ENCODE measurements around the gene TRIM40.

Gene TRIM40

DNA sequence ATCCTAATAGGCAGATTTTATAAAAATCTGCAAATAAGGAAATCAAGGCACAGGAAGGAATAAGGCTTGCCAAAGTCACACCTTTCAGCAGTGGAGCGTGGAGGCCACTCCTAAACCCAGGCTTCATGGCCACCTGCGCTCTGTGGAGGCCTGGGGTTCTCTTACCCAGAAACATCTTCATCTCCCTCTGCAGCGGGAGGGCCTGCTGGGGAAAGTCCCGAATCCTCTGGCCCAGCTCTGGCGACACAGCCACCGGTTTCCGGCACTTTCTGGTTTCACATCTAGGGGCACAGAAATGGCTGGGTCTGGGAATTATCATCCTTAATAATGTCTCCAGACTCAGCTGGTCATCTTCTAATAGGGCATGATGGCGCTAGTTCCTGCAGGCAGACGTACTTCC lies 20.8 kb downstream of the TRIM40 start:
- DNase-seq (ENCODE audit: low read depth, low spot score) = no peak
- no peak overlapping the region for H3K4me3 ChIP-seq
- H3K9ac ChIP-seq (ENCODE audit: insufficient read length) = no peak overlapping the region
- no peak overlapping the region for H3K27ac ChIP-seq
- TF ChIP-seq POLR2AphosphoS5 (IDR thresholded peaks at IDR 0.05; ENCODE audit: borderline replicate concordance, low read depth, low read length) (no peak), FOXP2 (optimal IDR thresholded peaks at IDR 0.05; ENCODE audit: control extremely low read depth, extremely low read length, insufficient read depth) (no peak), EZH2 (IDR thresholded peaks at IDR 0.05) (no peak)
- no peaks in the 10 kb centered on the region for H3K9me3 ChIP-seq (ENCODE audit: low read depth, low read length)
- H3K36me3 ChIP-seq (ENCODE audit: insufficient read depth, low read length) = no peaks in the 10 kb centered on the region

DNA sequence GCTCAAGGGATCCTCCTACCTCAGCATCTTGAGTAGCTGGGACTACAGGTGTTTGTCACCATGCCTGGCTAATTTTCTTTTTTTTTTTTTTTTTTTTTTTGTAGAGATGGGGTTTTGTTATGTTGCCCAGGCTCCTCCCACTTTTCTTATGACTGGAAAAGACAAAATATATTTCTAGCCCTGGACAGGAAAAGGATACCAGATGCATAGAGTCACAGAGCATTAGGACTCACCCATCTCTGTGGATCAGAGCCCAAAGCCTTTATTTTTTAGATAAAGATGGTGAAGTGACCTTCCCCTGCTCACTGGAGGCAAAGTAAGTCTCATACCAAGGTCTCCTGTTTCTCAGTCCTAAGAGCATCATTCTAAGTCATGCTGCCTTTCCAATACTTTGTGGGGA lies 21.6 kb downstream of the TRIM40 start:
- H3K4me3 ChIP-seq = no peak overlapping the region
- H3K27ac ChIP-seq = no peak overlapping the region
- H3K9me3 ChIP-seq (ENCODE audit: low read depth, low read length) = no peaks in the 10 kb centered on the region
- no peaks in the 10 kb centered on the region for H3K36me3 ChIP-seq (ENCODE audit: insufficient read depth, low read length)
- DNase-seq (ENCODE audit: low read depth, low spot score) = no peak
- no peak for TF ChIP-seq POLR2AphosphoS5 (IDR thresholded peaks at IDR 0.05; ENCODE audit: borderline replicate concordance, low read depth, low read length)
- TF ChIP-seq FOXP2 (optimal IDR thresholded peaks at IDR 0.05; ENCODE audit: control extremely low read depth, extremely low read length, insufficient read depth) = no peak
- no peak for TF ChIP-seq EZH2 (IDR thresholded peaks at IDR 0.05)
- H3K9ac ChIP-seq (ENCODE audit: insufficient read length) = no peak overlapping the region

DNA sequence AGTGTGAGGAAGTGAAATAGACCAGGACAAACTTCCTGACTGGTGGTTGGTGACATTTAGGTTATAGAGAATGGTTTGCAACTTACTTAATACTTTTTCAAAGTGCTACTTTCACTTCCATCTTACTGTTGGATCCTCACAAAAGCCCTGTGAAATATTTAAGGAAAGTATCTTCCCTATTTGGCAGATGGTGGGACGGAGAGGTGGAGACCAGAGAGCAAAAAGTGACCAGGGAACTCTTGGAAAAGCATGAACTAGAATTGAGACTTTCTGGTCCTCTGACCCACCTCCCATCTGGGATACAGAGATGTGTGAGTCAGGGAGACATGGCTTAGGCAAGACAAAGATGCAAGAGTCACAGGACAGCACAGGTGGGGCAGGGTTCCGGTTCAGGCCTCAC lies 22.1 kb downstream of the TRIM40 start:
- DNase-seq (ENCODE audit: low read depth, low spot score) = no peak
- TF ChIP-seq EZH2 (IDR thresholded peaks at IDR 0.05) = no peak
- no peak for TF ChIP-seq FOXP2 (optimal IDR thresholded peaks at IDR 0.05; ENCODE audit: control extremely low read depth, extremely low read length, insufficient read depth)
- TF ChIP-seq POLR2AphosphoS5 (IDR thresholded peaks at IDR 0.05; ENCODE audit: borderline replicate concordance, low read depth, low read length) = no peak
- H3K9me3 ChIP-seq (ENCODE audit: low read depth, low read length) = no peaks in the 10 kb centered on the region
- H3K36me3 ChIP-seq (ENCODE audit: insufficient read depth, low read length) = no peaks in the 10 kb centered on the region
- H3K9ac ChIP-seq (ENCODE audit: insufficient read length) = no peak overlapping the region
- no peak overlapping the region for H3K27ac ChIP-seq
- H3K4me3 ChIP-seq = no peak overlapping the region

DNA sequence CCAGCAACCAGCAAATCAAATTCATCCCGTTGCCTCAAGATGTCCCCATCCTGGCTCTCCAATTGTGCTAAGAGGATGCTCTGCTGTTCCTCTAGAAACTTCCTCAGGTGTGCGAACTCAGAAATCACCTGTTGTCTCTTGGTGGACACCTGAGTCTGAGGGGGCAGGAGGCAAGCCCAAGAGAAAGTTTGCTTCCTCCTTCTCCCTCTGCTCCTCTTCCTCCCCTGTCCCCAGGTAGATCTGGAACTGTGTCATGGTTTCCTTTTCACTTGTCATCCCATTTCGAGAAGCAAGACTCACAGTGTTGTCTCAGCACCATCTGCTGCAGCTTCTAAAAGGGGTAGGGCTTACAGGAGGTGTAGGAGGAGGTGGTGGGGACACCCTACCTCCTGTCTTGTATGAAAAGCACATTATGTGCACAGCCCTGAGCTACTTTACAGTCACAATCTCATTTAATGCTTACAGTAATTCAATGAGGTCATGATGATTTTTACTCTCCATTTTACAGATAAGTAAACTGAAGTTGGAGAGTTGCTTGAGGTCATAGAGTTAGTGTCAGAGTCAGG lies 22.6 kb downstream of the TRIM40 start:
- Histone ChIP-seq H3K9ac (ENCODE audit: insufficient read length) (no peak overlapping the region), H3K36me3 (ENCODE audit: insufficient read depth, low read length) (no peaks in the 10 kb centered on the region), H3K9me3 (ENCODE audit: low read depth, low read length) (no peaks in the 10 kb centered on the region), H3K27ac (no peak overlapping the region), H3K4me3 (no peak overlapping the region)
- TF ChIP-seq EZH2 (IDR thresholded peaks at IDR 0.05) = no peak
- TF ChIP-seq POLR2AphosphoS5 (IDR thresholded peaks at IDR 0.05; ENCODE audit: borderline replicate concordance, low read depth, low read length) = no peak
- TF ChIP-seq FOXP2 (optimal IDR thresholded peaks at IDR 0.05; ENCODE audit: control extremely low read depth, extremely low read length, insufficient read depth) = no peak
- no peak for DNase-seq (ENCODE audit: low read depth, low spot score)

DNA sequence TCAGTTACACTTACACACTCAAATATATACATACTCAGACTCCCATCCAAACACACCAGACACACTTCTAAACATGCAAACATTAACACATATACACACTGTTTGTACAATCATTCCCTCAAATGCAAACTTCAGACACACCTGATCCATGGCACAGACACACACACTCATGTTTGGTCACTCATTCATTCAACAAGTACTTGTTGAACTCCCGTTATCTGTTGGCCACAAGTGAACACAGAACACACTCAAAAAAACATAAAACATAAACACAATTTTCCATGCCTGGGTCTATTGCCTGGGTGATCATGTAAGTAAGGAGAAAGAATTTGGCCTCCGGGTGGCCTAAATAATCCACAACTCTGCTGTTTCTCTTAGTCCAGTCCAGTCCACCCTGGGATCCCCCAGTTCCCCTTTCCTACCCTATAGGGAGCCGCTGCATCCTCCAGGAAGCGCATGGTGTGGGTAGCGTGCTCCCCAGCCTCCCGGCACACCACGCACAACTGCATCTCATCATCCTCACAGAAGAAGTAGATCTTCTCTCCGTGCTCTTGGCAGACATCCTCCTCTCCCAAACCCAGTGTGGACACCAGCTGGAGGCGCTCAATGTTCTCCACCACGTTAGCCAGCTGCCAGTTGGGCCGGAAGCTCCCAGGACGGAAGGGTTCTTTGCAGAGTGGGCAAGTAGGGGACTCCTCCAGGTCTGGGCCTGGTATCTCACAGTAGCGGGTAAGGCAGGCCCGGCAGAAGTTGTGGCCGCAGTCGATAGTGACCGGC lies 24.3 kb downstream of the TRIM40 start:
- no peak overlapping the region for H3K4me3 ChIP-seq
- H3K36me3 ChIP-seq (ENCODE audit: insufficient read depth, low read length) = no peaks in the 10 kb centered on the region
- H3K9me3 ChIP-seq (ENCODE audit: low read depth, low read length) = no peaks in the 10 kb centered on the region
- H3K27ac ChIP-seq = no peak overlapping the region
- no peak for DNase-seq (ENCODE audit: low read depth, low spot score)
- TF ChIP-seq POLR2AphosphoS5 (IDR thresholded peaks at IDR 0.05; ENCODE audit: borderline replicate concordance, low read depth, low read length) (no peak), FOXP2 (optimal IDR thresholded peaks at IDR 0.05; ENCODE audit: control extremely low read depth, extremely low read length, insufficient read depth) (no peak), EZH2 (IDR thresholded peaks at IDR 0.05) (no peak)
- H3K9ac ChIP-seq (ENCODE audit: insufficient read length) = no peak overlapping the region

DNA sequence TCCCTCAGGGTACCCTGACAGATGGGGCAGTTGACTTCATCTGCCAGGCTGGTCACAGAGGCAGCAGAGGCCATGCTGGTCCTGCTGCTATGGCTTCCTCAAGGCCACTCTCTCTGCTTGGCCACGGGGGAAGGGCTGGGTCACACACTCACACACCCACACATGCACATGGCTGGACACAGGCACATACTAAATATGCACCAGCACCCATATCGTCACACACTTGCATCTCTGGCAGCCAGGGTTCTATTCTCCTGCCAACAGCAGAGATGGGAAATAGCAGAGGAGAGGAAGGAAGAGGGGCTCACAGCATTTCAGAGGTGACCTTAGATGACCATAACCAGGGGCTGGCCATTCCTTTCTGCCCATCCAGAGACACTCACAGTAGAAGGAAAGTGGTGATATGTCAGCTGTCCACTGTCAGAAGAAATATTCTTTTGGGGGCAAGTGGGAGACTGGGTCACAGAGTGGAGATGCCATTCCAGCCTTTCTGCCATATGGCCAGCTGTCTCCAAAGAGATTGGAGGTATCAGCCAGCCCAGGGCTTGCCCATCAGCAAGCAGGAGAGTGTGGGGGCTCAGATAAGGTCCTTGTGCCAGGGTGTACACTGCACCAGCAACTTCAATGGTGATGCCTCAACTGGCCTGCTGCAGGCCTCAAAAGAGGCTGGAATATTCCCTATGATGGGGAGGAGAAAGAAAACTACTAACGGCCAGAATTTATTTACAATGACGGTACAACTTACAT lies 25.0 kb downstream of the TRIM40 start, which contains the start of gene TRIM10:
TRIM10 (minus strand) TSS at position 427 of the 747 bp plus-strand sequence; CDS start at position 74, 353 bp downstream.
- H3K36me3 ChIP-seq (ENCODE audit: insufficient read depth, low read length) = no peaks in the 10 kb centered on the region
- no peak within 1 kb of the TSS for H3K4me3 ChIP-seq
- no peak within 1 kb of the TSS for H3K27ac ChIP-seq
- H3K9me3 ChIP-seq (ENCODE audit: low read depth, low read length) = no peaks in the 10 kb centered on the region
- H3K9ac ChIP-seq (ENCODE audit: insufficient read length) = no peak within 1 kb of the TSS
- no peak for DNase-seq (ENCODE audit: low read depth, low spot score)
- TF ChIP-seq POLR2AphosphoS5 (IDR thresholded peaks at IDR 0.05; ENCODE audit: borderline replicate concordance, low read depth, low read length) = no peak

DNA sequence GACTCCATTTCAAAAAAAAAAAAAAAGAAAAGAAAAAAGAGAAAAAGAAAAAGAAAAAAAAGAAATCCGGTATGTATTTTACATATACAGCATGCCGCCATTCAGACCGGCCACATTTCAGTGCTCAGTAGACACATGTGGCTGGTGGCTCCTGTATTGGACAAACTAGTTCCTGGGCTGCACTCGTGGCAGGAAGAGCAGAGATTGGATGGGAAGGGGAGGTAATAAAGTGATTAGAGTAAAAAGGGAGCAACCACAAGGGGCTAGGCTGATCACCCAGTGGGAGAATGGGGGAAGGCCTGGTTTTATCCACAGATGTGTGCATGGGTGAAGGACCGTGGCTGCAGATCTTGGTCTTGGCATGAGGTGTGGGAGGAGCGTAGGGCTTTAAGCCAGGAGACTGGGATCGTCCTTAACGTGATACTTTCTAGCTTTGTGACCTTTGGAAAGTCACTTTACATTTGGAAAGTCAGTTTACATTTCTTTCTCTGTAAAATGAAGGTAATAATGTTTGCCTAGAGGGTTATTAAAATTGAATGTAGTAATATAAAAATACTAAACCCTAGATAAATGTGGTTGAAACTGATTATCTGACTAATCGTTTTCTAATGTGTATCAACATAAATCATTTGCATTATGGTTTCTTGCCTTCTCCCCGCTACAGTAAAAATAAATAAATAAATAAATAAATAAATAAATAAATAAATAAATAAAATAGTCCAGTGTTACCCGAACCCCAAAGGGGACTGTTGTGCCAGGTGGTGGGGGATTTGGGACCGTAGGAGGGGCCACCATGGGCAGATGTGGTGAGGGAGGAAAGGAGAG lies 26.5 kb downstream of the TRIM40 start:
- DNase-seq (ENCODE audit: low read depth, low spot score) = no peak
- Histone ChIP-seq H3K9me3 (ENCODE audit: low read depth, low read length) (no peaks in the 10 kb centered on the region), H3K9ac (ENCODE audit: insufficient read length) (no peak overlapping the region), H3K27ac (no peak overlapping the region), H3K36me3 (ENCODE audit: insufficient read depth, low read length) (no peaks in the 10 kb centered on the region), H3K4me3 (no peak overlapping the region)
- TF ChIP-seq FOXP2 (optimal IDR thresholded peaks at IDR 0.05; ENCODE audit: control extremely low read depth, extremely low read length, insufficient read depth) = no peak
- TF ChIP-seq POLR2AphosphoS5 (IDR thresholded peaks at IDR 0.05; ENCODE audit: borderline replicate concordance, low read depth, low read length) = no peak
- no peak for TF ChIP-seq EZH2 (IDR thresholded peaks at IDR 0.05)

Data from SK-N-MC (cell line).